NOMO-1 (cell line): Measurements from ENCODE around the gene CHD5.

Experiments used
- DNase-seq, 2 experiments: peaks; one replicate each; lab custom pipeline; 2025; ENCODE audit not compliant: unreplicated experiment in 2 of 2; lab: John Stamatoyannopoulos, UW

The CHD5 gene

GRCh38 chr1:6175411-6175828 is 4.7 kb downstream of the CHD5 start:
- DNase-seq, result no peak

DNA sequence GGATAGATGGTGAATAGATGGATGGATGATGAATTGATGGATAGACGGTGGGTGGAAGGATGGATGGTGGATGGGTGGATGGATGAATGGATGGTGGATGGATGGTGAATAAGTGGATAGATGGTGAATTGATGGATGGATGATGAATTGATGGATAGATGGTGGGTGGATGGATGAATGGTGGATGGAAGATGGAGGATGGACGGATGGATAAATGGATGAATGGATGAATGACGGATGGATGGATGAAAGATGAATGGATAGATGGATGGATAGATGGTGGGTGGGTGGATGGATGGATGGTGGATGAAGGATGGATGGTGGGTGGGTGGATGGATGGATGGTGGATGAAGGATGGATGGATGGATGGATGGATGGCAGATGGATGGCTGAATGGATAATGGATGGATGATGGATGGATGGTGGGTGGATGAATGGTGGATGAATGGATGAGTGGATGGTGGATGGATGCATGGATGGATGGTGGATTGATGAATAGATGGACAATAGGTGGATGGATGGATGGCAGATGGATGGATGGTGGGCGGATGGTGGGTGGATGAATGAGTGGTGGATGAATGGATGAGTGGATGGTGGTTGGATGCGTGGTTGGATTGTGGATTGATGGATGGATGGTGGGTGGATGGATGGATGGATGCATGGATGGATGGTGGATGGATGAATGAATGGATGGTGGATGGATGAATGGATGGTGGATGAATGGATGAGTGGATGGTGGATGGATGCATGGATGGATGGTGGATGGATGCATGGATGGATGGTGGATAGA is 5.3 kb downstream of the CHD5 start:
- DNase-seq, result no peak

GRCh38 chr1:6172549-6172948 is 7.6 kb downstream of the CHD5 start:
- no peak for DNase-seq

DNA sequence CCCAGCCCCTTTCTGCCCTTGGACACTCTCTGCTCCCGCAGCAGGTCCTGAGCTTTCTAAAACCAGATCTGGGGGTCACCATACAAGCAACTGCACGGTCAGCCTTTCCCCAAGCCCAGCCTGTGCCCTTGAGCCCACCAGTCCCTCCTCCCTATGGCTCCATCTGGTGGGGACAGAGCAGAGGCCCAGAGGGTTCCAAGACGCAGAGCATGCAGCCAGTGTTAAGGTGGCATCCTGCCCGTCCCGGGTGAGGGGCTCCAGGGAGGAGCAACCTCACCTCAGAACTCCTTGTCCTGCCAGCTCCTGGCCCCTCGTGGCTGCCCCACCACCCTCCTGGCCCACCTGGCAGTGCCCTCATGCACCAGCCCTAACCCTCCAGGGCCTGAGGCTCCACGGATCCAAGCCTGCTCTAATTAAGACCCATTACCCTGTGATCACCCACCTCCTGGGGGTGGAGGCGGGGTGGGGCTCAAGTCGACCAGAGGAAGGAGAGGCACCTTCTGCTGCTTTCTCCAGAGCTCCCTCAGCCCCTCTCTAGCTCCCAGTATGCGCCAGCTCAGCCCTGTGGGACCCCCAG is 8.5 kb downstream of the CHD5 start:
- DNase-seq, result no peak

- no peak for DNase-seq
These were observed 9.3 kb downstream of the CHD5 start for GRCh38 chr1:6170742-6171201.

GRCh38 chr1:6170116-6170741 is 9.9 kb downstream of the CHD5 start:
- no peak for DNase-seq

DNA sequence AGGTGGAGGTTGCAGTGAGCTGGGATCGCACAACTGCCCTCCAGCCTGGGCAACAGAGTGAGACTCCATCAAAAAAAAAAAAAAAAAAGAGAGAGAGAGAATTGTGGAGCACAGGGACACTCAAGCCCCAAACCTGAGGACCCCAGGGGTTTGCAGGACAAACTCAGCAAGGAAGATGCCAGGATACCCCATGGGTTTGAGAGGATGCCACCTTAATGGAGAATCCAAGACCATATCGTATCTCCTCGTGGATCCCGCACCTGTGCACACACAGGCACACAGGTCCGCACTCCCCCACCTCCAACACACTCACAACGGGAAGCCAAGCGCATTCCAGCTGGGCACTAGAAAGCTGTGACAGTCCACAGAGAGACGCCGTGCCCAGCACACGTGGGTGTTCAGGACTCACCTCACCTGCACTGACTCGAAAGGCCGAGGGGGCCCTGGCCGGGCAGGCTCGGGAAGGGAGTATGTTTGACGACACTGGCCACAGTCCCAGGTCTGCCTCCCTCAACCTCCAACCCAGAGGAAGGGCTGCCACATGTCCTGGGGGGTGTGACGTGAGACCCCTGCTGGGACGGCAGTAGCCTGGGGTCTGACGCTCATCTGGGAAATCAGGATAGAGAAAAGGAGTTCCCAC is 11.1 kb downstream of the CHD5 start:
- no peak for DNase-seq

DNA sequence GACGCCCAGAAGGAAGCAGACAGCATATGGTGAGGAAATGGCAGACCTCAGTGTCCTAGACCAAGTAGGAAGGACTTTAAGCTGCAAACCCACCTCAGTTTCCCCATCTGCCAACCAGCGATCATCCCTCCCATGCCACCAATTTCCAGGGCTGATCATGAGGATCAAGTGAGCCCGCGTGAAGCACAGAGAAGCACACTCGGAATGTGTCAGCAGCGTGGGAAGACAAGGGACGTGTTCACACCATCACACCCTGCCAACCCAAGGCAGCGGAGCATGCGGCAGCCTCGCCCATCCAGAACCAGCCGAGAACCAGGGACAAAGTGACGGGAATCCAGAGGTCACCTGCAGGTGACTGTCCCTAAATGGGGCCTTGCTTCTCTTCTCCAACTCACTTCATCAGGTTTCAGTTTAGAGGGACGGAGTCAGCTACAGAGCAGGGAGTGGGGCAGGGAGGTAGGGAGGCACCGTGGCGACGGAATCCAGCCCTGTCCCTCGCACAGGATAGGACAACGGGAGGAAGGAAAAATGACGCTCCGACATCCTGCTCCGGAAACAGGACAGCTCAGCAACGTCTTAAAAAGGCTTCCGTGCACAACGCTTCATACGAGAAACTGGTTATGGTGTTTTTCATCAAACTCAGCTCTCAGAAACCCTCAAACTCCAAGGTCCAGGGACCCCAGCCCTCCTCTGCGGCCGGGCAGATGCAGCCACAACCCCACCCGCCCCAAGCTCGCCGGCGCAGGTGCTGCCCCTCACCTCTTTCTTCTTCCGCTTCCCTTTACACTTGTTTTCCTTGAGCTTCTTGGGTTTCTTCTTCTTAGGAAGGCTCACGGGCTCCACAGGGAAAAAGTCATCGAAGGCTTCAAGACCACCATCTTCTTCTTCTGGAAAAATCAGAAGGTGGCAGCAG is 12.5 kb downstream of the CHD5 start:
- DNase-seq, result no peak

DNA sequence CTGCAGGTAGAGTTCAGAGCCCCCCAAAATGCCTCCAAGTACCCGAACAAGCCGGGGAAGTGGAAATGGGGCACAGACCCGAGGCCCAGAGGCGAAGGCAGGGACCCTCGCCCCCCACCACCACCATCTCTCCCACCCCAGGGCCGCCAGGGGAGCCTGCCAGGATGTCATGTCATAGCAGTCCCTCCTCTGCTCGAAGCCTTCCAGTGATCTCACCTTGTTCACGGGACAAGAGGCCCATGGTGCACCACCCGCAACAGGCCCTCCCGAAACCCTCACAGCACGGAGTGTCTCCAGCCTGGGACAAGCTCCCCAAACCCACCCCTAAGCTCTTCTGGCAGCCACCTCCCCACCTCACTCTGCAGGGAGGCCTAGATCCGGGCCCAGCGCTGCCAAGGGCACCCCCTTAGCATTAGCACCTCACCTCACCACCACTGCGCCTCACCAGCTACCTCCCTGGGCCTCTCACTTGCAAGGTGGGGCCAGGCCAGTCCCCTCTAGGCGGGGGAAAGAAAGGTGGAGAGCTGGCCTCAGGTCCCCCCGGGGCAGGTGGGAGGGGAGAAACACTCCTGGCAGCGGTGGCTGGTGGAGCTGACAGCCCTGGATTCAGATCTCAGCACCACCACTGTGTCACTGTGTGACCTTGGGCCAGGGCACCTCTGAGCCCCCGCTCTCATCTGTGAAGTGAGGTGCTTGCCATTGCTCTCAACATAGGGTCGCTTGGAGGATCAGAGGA is 13.3 kb downstream of the CHD5 start:
- no peak for DNase-seq

GRCh38 chr1:6166221-6166620 is 13.9 kb downstream of the CHD5 start:
- no peak for DNase-seq

DNA sequence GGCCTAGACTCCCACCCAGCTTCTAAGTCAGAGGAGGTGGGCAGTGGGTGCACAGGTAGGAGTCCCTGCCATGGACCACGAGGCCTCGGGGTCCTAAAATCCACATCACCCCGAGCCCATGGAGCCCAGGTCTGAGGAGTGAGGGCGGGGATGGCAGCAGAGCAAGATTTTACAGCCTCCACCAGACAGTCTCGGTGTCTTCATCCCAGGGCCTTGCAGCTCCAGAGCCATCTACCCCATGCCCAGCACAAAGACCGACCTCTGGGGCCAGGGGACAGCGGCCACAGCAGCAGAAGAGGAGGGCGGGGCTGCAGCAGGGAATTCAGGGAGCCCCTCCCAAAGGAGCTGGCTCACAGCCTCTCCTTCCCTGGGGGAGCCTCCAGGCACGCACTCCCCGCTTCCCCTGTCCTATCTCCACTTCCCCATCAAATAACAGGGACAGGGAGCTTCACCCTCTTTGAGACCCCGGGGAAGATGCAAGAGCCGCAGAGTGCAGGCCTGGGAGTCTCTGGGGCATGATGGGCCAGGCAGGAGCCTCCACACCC is 14.6 kb downstream of the CHD5 start:
- DNase-seq, result no peak

- DNase-seq, result no peak
These were observed 15.1 kb downstream of the CHD5 start for GRCh38 chr1:6165027-6165426.

DNA sequence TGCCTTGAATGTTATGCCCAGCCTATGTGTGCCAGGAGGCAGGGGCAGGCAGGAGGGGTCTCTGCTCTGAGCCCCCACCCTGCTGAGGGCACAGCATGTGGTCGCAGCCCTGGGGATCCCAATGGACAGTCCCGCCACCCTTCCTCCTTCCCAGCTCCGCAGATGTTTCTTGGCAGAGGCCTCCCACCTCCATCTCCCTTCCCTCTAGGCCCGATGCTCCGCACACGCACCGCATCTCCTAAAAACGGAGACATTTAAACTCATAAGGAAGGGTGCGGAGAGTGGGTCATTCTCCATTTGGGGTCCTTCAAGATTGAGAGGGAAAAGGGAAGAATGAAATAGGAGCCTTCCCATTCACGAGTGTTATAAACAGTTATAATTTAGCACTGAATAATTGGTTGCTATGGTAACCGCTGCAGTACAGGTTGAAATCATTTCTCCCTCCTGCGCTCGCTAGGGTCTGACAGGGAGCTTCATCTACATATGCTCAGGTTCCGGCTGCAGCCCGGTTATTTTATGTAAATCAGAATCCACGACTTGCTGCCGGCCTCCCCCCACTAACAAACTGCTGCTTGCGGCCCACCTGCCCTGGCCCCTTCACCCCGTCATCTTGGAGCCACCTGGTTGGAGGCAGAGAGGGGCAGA is 16.0 kb downstream of the CHD5 start:
- no peak for DNase-seq

GRCh38 chr1:6163191-6163972 is 16.7 kb downstream of the CHD5 start:
- DNase-seq, result no peak

GRCh38 chr1:6162773-6163172 is 17.3 kb downstream of the CHD5 start:
- no peak for DNase-seq

- DNase-seq, result no peak
These were observed 17.8 kb downstream of the CHD5 start for GRCh38 chr1:6162341-6162740.

DNA sequence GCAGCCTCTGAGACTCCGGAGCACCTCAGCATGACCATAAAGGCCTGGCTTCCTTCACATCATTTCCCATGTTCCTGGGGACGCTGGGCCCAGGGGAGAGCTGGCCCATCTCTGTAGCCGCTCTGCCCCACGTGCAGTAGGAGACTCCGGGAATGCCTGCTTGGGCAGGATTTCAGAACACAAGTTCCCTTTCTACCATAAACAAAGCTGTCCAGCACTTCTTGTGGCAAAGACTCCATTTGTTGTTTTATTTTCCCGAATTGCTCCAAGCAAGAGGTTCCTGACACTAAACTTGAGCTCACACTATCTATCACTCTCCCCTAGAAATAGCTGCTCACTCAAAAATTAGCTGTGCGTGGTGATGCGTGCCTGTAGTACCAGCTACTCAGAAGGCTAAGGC is 21.9 kb downstream of the CHD5 start:
- no peak for DNase-seq

GRCh38 chr1:6157528-6158174 is 22.5 kb downstream of the CHD5 start:
- no peak for DNase-seq
